ENCODE measurements around the gene ASB11. TPM values are rescaled to one million over a fixed set of nuclear protein-coding genes. Genes with fewer than 3 reads are reported as not detected.

Gene ASB11
- total RNA-seq, 1 donor from 2014 or later: not detected

DNA sequence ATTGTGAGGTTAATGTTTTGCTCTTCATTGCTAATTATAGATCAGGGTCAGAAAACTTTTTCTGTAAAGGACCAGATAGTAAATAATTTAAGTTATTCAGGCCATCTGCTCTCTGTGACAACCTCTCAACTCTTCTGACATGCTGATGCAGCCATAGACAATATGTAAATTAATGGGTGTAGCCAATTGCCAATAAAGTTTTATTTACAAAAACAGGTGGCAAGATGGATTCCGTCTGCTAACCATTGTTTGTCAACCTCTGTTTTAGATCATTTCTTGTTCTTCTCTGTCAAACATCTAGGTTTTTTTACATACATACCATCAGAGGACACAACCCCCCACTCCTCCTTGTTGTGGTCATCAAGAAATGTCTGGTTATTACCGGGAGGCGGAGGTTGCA lies 79.3 kb downstream of the ASB11 start:
- DNase-seq (ENCODE audit: extremely low read depth, low read depth, low spot score): no peak

DNA sequence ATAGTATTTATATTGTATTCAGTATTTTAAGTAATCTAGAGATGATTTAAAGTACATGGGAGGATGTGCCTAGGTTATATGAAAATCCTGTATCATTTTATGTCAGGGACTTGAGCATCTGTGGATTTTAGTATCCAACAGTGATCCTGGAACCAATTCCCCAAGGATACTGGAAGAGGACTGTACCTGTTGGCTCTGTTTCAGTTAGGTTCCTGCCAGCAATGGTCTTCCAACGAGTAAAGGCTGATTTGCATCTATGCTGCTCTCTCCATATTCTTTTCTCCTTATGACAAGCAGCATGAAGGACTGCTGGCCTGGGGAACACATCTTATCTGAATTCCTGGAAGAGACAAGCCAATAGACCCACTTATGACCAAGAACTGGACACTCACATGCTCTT lies 80.4 kb downstream of the ASB11 start:
- no peak for DNase-seq (ENCODE audit: extremely low read depth, low read depth, low spot score)

DNA sequence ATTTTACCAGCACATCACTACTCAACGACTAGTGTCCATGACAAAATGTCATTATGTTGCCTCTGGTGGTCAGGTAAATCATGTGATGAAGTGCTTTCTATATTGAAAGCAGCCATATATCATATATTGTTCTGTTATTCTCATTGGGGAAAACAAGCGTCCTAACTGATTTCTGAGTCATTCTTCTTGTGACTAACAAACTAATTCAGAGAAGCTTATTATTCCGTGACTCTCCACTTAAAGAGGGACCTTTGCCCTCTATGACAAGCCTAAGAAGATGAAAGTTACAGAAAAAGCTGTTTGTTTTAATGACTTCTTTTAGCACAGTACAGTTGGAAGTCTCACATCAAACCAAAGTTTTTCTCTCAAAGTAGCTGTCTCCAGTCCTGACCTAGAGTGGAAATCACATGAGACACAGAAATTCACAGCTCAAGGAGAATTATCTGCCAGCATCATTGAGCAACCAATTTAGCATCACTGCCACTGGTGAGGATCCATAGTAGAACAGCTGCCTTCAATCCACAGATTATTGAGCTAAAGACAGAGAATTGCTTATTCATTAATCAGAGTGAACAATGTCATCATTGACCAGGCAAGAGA lies 81.9 kb downstream of the ASB11 start:
- DNase-seq (ENCODE audit: extremely low read depth, low read depth, low spot score): no peak

Other genes starting within 250 kb of the ASB11 start
- 10.6 and 17.0 TPM in 2 replicates for gene ASB9, start 45.6 kb downstream of the ASB11 start, total RNA-seq
- gene PIGA, start 19.9 kb upstream of the ASB11 start, total RNA-seq: 4.4 and 6.1 TPM in 2 replicates
- gene VEGFD, start 68.8 kb upstream of the ASB11 start, total RNA-seq: 0.76 TPM in 1 of 2 replicates, not detected in the other
- gene PIR, start 177.7 kb upstream of the ASB11 start, total RNA-seq: 47.3 and 66.4 TPM in 2 replicates
- gene BMX, start 185.2 kb upstream of the ASB11 start, total RNA-seq: 3.3 and 24.9 TPM in 2 replicates

All from glomerular endothelial cell (primary cell).